NCI-H1417 (cell line): ENCODE data around the gene PMIS2.

Source experiments
- DNase-seq, 3 experiments: peaks; one replicate each; lab custom pipeline; 2025; lab: John Stamatoyannopoulos, UW

Gene PMIS2

DNA sequence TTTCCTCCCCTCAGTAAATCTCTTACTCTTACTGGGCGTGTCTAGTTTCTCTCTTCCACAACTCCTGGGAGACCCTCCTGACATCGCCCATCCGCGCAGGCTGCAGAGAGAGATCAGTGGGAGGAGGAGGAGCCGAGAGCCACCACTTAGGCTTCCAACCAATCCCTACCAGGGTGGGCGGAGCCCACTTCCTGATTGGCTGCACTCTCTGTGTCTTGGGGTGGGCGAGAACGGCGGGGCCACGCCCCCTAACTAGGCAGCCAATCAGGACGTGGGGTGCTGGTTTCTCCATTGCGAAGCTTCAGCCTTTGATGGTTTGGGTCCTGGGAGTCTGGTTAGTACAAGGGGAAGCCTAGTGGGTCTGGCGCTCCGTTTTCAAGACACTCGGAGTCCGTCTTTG, at the start of gene PMIS2:
TSS of gene PMIS2 (plus strand) at position 326 of the 400 bp plus-strand sequence. CDS start 87 bp downstream, outside the sequence.
- DNase-seq = no peak

DNA sequence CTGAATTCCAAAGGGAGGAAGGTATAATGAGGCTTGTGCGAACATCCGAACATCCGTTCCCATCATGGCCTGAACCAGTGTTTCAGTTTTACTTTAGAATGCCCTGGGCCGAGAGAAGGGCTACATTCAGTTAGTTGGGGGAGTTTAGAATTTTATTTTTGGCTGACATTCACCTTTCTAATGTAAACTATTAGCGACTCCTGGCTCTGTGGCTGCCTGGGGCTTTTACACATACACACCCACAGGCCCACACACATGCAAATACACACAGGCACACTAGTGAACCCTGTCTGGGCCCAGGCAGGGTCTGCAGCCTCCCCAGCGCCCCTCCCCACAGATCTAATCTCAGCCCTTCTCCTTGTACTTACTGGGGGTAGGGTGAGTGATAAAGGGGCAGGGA, 46.7 kb upstream of the PMIS2 start:
- no peak for DNase-seq

GRCh38 chr19:35539850-35540249, 46.1 kb upstream of the PMIS2 start:
- DNase-seq = no peak

GRCh38 chr19:35540356-35540927, 45.5 kb upstream of the PMIS2 start:
- DNase-seq = no peak

DNA sequence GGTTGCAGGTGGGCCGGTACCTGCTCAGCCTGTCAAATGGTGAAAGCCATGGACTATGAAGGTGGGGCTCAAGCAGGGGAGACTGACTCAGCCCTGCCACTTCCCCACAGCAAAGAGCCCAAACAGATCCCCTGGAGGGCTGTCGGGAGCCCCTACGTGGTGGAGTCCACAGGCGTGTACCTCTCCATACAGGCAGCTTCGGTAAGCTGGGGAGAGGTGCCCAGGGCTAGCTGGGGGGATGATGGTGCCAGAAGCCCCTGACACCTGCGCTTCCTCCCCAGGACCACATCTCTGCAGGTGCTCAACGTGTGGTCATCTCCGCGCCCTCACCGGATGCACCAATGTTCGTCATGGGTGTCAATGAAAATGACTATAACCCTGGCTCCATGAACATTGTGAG, 43.8 kb upstream of the PMIS2 start:
- no peak for DNase-seq

- DNase-seq = no peak
Measured at GRCh38 chr19:35543280-35544109, 42.5 kb upstream of the PMIS2 start.

DNA sequence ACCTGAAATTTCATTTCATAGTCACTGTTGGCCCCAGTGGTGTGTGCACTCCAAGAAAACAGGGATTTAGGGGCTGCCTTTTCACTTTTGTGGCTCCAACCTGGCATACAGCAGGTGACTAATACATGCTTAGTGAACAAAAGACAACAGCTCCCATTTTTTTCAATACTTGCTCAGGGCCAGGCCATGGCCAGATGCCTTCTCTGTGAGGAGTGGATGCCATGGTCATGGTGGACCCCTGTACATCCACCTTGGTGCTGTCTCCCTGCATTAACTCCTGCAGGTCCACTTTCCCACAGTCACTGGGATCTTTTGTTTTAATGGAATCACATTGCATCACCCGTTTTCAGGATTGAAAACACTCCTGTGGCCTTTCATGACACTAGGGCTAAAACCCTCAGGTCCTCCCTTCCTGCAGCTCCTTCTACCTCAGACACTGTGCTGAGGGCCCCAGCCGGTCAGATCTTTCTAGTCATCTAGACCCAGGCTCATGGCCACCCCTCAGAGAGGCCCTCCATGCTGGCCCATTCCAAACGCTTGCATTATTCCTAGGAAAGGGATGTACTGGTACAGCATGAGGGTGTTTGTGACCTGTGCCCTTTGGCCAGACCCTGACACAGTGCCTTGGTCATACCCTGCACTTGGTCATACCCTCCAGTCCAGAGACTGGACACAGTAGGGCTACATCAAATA, 41.7 kb upstream of the PMIS2 start:
- no peak for DNase-seq

DNA sequence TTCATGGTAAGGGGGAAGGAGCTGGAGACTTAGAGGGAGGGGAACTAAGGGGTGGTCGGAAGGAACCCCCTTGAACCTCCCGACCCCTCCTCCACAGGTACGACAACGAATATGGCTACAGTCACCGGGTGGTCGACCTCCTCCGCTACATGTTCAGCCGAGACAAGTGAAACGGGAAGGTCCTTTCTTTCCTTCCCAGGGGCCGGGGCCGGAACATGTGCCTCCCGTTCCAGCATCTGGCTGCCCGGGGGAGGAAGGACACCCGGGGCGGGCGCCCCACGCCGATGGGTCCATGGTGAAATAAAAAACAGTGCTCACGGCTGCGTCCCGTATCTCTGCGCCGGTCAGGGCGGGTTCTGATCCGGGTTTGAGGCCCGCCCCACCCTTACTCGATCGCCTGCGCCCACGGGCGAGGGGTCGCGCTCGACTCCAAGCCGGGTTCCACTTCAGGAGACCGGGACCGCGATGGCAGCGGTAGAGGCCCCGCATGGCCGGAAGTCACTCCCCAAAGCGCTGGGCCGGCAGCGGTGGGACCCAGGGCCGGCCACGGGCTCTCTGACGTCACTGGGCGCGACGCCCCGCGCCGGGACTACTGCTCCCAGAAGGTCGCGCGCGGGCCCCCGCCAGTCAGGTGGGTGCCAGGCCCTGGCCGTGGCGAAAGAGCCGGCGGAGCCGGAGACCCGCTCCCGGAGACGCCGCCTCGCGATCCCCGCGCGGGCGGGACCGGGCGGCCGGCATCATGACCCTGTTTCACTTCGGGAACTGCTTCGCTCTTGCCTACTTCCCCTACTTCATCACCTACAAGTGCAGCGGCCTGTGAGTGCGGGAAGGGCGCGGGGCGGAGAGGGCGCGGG, 40.7 kb upstream of the PMIS2 start, which contains the start of gene TMEM147:
TSS of gene TMEM147 (plus strand) at position 626 of the 854 bp plus-strand sequence. CDS start at position 740, 114 bp downstream.
- DNase-seq = peak; percentile 72 to 89 (median 78)

- peak in 2 of 3 experiments; percentile 23 to 60 for DNase-seq
Measured at GRCh38 chr19:35545855-35546381, 40.1 kb upstream of the PMIS2 start.

DNA sequence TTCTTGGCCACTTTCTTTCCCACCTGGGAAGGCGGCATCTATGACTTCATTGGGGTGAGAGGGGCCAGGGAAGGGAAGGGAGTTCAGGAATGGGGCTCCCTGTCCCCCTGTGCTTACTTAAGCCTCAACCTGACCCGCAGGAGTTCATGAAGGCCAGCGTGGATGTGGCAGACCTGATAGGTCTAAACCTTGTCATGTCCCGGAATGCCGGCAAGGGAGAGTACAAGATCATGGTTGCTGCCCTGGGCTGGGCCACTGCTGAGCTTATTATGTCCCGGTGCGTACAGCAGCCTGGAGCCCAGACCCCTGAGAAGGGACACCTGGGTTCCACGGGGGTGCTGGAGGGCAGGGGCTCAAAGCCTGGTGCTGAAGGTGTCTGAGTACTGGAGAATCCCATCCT, 39.4 kb upstream of the PMIS2 start:
- DNase-seq = no peak

GRCh38 chr19:35549174-35549788, 36.7 kb upstream of the PMIS2 start:
- DNase-seq = peak; percentile 51 to 78 (median 77)

DNA sequence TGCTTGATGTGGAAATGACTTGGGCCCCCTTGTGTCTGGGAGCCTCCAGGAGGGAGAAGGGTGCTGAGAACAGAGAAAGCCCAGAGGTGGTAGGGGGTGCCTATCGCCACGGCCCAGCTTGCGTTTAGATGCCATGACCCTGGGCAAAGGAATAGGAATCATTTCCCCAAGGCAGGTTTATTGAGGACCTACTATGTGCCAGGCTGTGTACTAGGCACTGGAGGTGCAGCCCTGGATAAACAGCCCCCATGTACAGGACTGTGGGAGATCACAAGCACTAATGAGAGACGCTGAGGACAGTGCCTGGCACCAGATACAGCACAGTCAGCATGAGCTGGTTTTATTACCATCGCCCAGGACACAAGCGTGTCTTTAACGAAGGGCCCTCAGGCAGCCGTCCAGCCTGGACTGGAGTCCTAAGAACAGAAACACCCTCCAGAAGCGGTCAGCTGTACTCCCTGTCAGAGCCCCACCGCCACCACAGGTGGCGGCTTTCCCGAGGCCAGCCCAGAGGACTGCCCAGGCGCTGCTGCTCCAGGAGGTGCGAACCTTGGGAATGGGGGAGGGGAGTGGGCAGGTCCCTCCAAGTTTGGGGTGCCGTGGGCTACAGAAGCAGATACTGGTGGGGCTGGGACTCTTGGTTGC, 36.0 kb upstream of the PMIS2 start:
- DNase-seq = no peak

- DNase-seq = no peak
Measured at GRCh38 chr19:35551091-35551810, 34.7 kb upstream of the PMIS2 start.

GRCh38 chr19:35552534-35553384, 33.2 kb upstream of the PMIS2 start:
- no peak for DNase-seq

DNA sequence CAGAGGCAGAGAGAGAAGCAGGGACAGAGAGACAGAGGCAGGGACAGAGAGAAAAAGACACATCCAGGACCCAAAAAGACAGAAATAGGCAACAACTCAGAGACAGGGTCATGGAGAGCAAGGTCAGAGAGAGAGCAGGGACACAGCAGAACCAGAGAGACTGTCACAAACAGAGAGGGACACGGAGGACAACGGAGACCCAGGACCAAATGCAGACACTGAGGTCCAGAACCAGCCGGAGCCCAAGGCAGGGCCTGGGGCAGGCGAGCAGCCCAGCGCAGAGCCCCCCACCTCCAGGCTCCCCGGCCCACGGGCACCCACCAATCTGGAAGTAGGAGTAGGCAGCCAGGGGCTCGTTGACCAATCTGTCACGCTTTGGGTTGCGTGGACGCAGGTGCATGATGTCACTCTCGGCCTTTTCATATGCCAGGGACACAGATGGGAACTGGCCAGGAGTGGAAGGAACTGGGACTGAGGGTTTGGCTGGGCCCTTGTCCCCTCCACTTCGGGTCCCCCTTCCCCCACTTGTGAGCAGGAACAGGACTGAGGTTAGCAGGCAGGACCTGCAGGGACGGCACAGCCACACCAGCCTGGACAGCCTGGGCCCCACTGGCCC, 32.5 kb upstream of the PMIS2 start:
- no peak for DNase-seq

GRCh38 chr19:35554076-35554475, 31.9 kb upstream of the PMIS2 start:
- DNase-seq = no peak

- DNase-seq = peak in 1 of 3 experiments; percentile 51
Measured at GRCh38 chr19:35555301-35556005, 30.5 kb upstream of the PMIS2 start.
